Measurements from ENCODE around the gene BCKDHA.

GRCh38 chr19:41456342-41456918 lies 58.8 kb downstream of the BCKDHA start:
- TF ChIP-seq EZH2 (IDR thresholded peaks at IDR 0.05; ENCODE audit: borderline replicate concordance, low read length): no peak
- no peak for TF ChIP-seq CTCF (IDR thresholded peaks at IDR 0.05; ENCODE audit: low read length)
